Neural progenitor cell (in vitro differentiated cells): ENCODE data around the gene FAM221B. TPM values are rescaled to one million over a fixed set of nuclear protein-coding genes. Genes with fewer than 3 reads are reported as not detected.
A peak's percentile ranks its signal among the peaks of the same experiment; 100 is the strongest.

Source experiments
- DNase-seq: peaks from one replicate; pipeline ENCODE4 v3.0.0-alpha.2; 2016; ENCODE audit warnings: low spot score
- H2AFZ ChIP-seq: fragments of 200-600 bp; sonication (generic); replicated peaks from 2 replicates; pipeline ENCODE4 v1.6.1; 2016; ENCODE audit warnings: antibody characterized with exemption
- H3F3A ChIP-seq: fragments of 200-600 bp; sonication (generic); 2 replicates; pipeline ENCODE4 v1.6.1; 2016; ENCODE audit warnings: antibody characterized with exemption, low read depth
- H3K27ac ChIP-seq: fragments of 200-600 bp; sonication (generic); 2 replicates; pipeline ENCODE4 v1.5.1; 2016; ENCODE audit warnings: mild to moderate bottlenecking
- H3K27me3 ChIP-seq: fragments of 200-600 bp; sonication (generic); 2 replicates; pipeline ENCODE4 v1.6.1; 2016; ENCODE audit warnings: mild to moderate bottlenecking, moderate library complexity
- H3K36me3 ChIP-seq: fragments of 200-600 bp; sonication (generic); 2 replicates; pipeline ENCODE4 v1.5.1; 2016
- H3K4me1 ChIP-seq: fragments of 200-600 bp; sonication (generic); 2 replicates; pipeline ENCODE4 v1.6.1; 2016; ENCODE audit warnings: mixed run types
- H3K4me2 ChIP-seq: fragments of 200-600 bp; sonication (generic); 2 replicates; pipeline ENCODE4 v1.6.1; 2016
- H3K4me3 ChIP-seq: fragments of 200-600 bp; sonication (generic); 2 replicates; pipeline ENCODE4 v1.5.1; 2016
- H3K79me2 ChIP-seq: fragments of 200-600 bp; sonication (generic); 2 replicates; pipeline ENCODE4 v1.6.1; 2016; ENCODE audit warnings: low read depth
- H3K9ac ChIP-seq: fragments of 200-600 bp; sonication (generic); 2 replicates; pipeline ENCODE4 v1.6.1; 2016
- H3K9me3 ChIP-seq: fragments of 200-600 bp; sonication (generic); 2 replicates; pipeline ENCODE4 v1.5.1; 2016; ENCODE audit warnings: low read depth
- H4K20me1 ChIP-seq: fragments of 200-600 bp; sonication (generic); 2 replicates; pipeline ENCODE4 v1.6.1; 2016; ENCODE audit warnings: low read depth
- H3K27ac Mint-ChIP-seq: 3 replicates; pipeline ENCODE4 v1.8.0; 2021; ENCODE audit warnings: mixed read lengths
- H3K27me3 Mint-ChIP-seq: 2 replicates; pipeline ENCODE4 v1.8.0; 2022; ENCODE audit warnings: low read depth, mild to moderate bottlenecking, inconsistent platforms, moderate library complexity, mixed read lengths; ENCODE audit not compliant: insufficient read depth
- H3K36me3 Mint-ChIP-seq: 3 replicates; pipeline ENCODE4 v1.8.0; 2021; ENCODE audit warnings: mixed read lengths
- H3K4me1 Mint-ChIP-seq: 3 replicates; pipeline ENCODE4 v1.8.0; 2021; ENCODE audit warnings: mixed read lengths
- H3K4me3 Mint-ChIP-seq: 3 replicates; pipeline ENCODE4 v1.8.0; 2021; ENCODE audit warnings: mild to moderate bottlenecking, moderate library complexity, mixed read lengths
- H3K9me3 Mint-ChIP-seq: 3 replicates; pipeline ENCODE4 v1.8.0; 2020; ENCODE audit warnings: mixed read lengths
- CTCF ChIP-seq: fragments of 200-600 bp; sonication (generic); IDR thresholded peaks from 2 replicates; pipeline ENCODE4 v1.5.1; 2017; ENCODE audit warnings: antibody characterized with exemption, mild to moderate bottlenecking
- EZH2 ChIP-seq: fragments of 200-600 bp; sonication (generic); IDR thresholded peaks from 2 replicates; pipeline ENCODE4 v1.6.1; 2017; ENCODE audit warnings: antibody characterized with exemption, mild to moderate bottlenecking, moderate library complexity
- EZH2phosphoT487 ChIP-seq: fragments of 200-600 bp; sonication (generic); IDR thresholded peaks from 2 replicates; pipeline ENCODE4 v1.6.1; 2017; ENCODE audit warnings: antibody characterized with exemption
- total RNA-seq: library from RNA; depleted of rRNA; stranded (reverse); fragments of >200 nt; gene quantifications from 2 replicates; pipeline ENCODE4 v1.2.3, GENCODE V29; 2015; ENCODE audit warnings: low replicate concordance

Gene FAM221B
- total RNA-seq: not detected in 2 replicates

- DNase-seq: peak; percentile 89
- Mint-ChIP-seq H3K36me3 (no peaks in the 10 kb centered on the region), H3K27ac (peak within 1 kb of the TSS; percentile 97)
Observed at GRCh38 chr9:35828716-35829083, at the start of gene FAM221B. FAM221B (minus strand) TSS chr9:35828732; CDS start chr9:35826161, 2,571 bp downstream.

GRCh38 chr9:35872505-35872904 is 44.0 kb upstream of the FAM221B start:
- DNase-seq: no peak
- Histone ChIP-seq H3K9me3 (no peaks in the 10 kb centered on the region), H3K27me3 (no peaks in the 10 kb centered on the region), H3K27ac (no peak overlapping the region), H4K20me1 (no peaks in the 10 kb centered on the region), H3K4me3 (no peak overlapping the region), H3K36me3 (no peaks in the 10 kb centered on the region), H3F3A (no peaks in the 10 kb centered on the region), H2AFZ (no peak overlapping the region), H3K4me2 (no peak overlapping the region), H3K79me2 (no peaks in the 10 kb centered on the region), H3K9ac (no peak overlapping the region), H3K4me1 (no peaks in the 10 kb centered on the region)
- TF ChIP-seq CTCF: no peak
- TF ChIP-seq EZH2phosphoT487: no peak
- no peak for TF ChIP-seq EZH2
- Mint-ChIP-seq H3K4me3 (no peak overlapping the region), H3K27me3 (no peaks in the 10 kb centered on the region), H3K27ac (no peak overlapping the region), H3K4me1 (peaks cover 7% of the 10 kb centered on the region), H3K36me3 (no peaks in the 10 kb centered on the region), H3K9me3 (peaks cover 14% of the 10 kb centered on the region)

More at GRCh38 chr9:35828716-35829083, at the start of gene FAM221B:
- Mint-ChIP-seq H3K4me1 (peaks cover 48% of the 10 kb centered on the region), H3K9me3 (no peaks in the 10 kb centered on the region), H3K27me3 (peaks cover 5% of the 10 kb centered on the region), H3K4me3 (peak within 1 kb of the TSS; percentile 93)
- no peaks in the 10 kb centered on the region for H3K79me2 ChIP-seq
- H3K4me3 ChIP-seq: peak within 1 kb of the TSS; percentile 86
- H3K27ac ChIP-seq: no peak within 1 kb of the TSS
- H3K4me2 ChIP-seq: peak within 1 kb of the TSS; percentile 87
- H2AFZ ChIP-seq: peak within 1 kb of the TSS; percentile 96
- H3K4me1 ChIP-seq: peaks cover 11% of the 10 kb centered on the region
- no peaks in the 10 kb centered on the region for H3K36me3 ChIP-seq
- peaks cover 11% of the 10 kb centered on the region for H3F3A ChIP-seq
- no peaks in the 10 kb centered on the region for H3K27me3 ChIP-seq
- TF ChIP-seq EZH2phosphoT487: no peak
- TF ChIP-seq EZH2: no peak
- H3K9me3 ChIP-seq: no peaks in the 10 kb centered on the region
- H4K20me1 ChIP-seq: peaks cover 3% of the 10 kb centered on the region
- peak within 1 kb of the TSS; percentile 53 for H3K9ac ChIP-seq

- H3K27me3 ChIP-seq: no peaks in the 10 kb centered on the region
- no peak overlapping the region for H3K4me3 Mint-ChIP-seq
- H3K36me3 ChIP-seq: no peaks in the 10 kb centered on the region
- no peaks in the 10 kb centered on the region for H3F3A ChIP-seq
- no peak overlapping the region for H3K4me2 ChIP-seq
- DNase-seq: no peak
- no peak overlapping the region for H2AFZ ChIP-seq
- H3K9me3 Mint-ChIP-seq: peaks cover 8% of the 10 kb centered on the region
- no peaks in the 10 kb centered on the region for H4K20me1 ChIP-seq
- H3K4me1 ChIP-seq: no peaks in the 10 kb centered on the region
- H3K9ac ChIP-seq: no peak overlapping the region
- TF ChIP-seq EZH2phosphoT487 (no peak), CTCF (no peak), EZH2 (no peak)
- peaks cover 7% of the 10 kb centered on the region for H3K4me1 Mint-ChIP-seq
- H3K27ac Mint-ChIP-seq: no peak overlapping the region
- no peaks in the 10 kb centered on the region for H3K27me3 Mint-ChIP-seq
- H3K79me2 ChIP-seq: no peaks in the 10 kb centered on the region
- no peak overlapping the region for H3K4me3 ChIP-seq
- H3K9me3 ChIP-seq: no peaks in the 10 kb centered on the region
- H3K27ac ChIP-seq: no peak overlapping the region
- H3K36me3 Mint-ChIP-seq: no peaks in the 10 kb centered on the region
Observed at GRCh38 chr9:35871545-35871944, 43.0 kb upstream of the FAM221B start.

- no peaks in the 10 kb centered on the region for H4K20me1 ChIP-seq
- H3K9ac ChIP-seq: no peak within 1 kb of the TSS
- H3K4me1 ChIP-seq: no peaks in the 10 kb centered on the region
- Mint-ChIP-seq H3K4me3 (no peak within 1 kb of the TSS), H3K27me3 (peaks cover 2% of the 10 kb centered on the region), H3K9me3 (peaks cover under 1% of the 10 kb centered on the region), H3K4me1 (peaks cover 7% of the 10 kb centered on the region), H3K36me3 (no peaks in the 10 kb centered on the region), H3K27ac (peak within 1 kb of the TSS; percentile 66)
- no peaks in the 10 kb centered on the region for H3K27me3 ChIP-seq
- no peak for TF ChIP-seq CTCF
- TF ChIP-seq EZH2: no peak
- no peak for TF ChIP-seq EZH2phosphoT487
- no peak within 1 kb of the TSS for H3K4me3 ChIP-seq
- no peak within 1 kb of the TSS for H2AFZ ChIP-seq
- H3K27ac ChIP-seq: no peak within 1 kb of the TSS
- H3K9me3 ChIP-seq: no peaks in the 10 kb centered on the region
- no peaks in the 10 kb centered on the region for H3K36me3 ChIP-seq
- no peak within 1 kb of the TSS for H3K4me2 ChIP-seq
- DNase-seq: no peak
- no peaks in the 10 kb centered on the region for H3K79me2 ChIP-seq
- H3F3A ChIP-seq: no peaks in the 10 kb centered on the region
Observed at GRCh38 chr9:35870351-35870923, 41.9 kb upstream of the FAM221B start, which contains the start of gene OR13J1. OR13J1 (minus strand) TSS chr9:35870401; CDS start chr9:35870401, 0 bp downstream.
